Measurements from ENCODE around the gene TVP23A. TPM values are rescaled to one million over a fixed set of nuclear protein-coding genes. Genes with fewer than 3 reads are reported as not detected.
"Not testable (repeated sequence)": the region's sequence is repeated elsewhere in the genome, so short reads cannot be mapped to it uniquely, and the experiment has no call there.

TVP23A gene
- total RNA-seq, 1 donor from 2014 or later: 2.6 TPM

GRCh38 chr16:10743610-10744369 is 74.8 kb downstream of the TVP23A start, which contains the start of gene NUBP1:
TSS of gene NUBP1 (plus strand) at chr16:10743842. CDS start at chr16:10743864, 22 bp downstream.
- peak within 1 kb of the TSS; percentile 80 to 94 (median 87) for H3K4me3 ChIP-seq (ENCODE audit: low read length in 3 of 3)
- peaks cover 11 to 19% (median 17%) of the 10 kb centered on the region in 3 donors for H3K4me1 ChIP-seq (ENCODE audit: control insufficient read depth in 3 of 3, insufficient read depth in 3 of 3, low read length in 3 of 3)
- no peaks in the 10 kb centered on the region for H3K9me3 ChIP-seq (ENCODE audit: control insufficient read depth in 3 of 3, low read length in 3 of 3)
- H3K36me3 ChIP-seq (ENCODE audit: control insufficient read depth in 3 of 3, insufficient read depth in 3 of 3, low read length in 3 of 3): peaks cover 6 to 18% (median 17%) of the 10 kb centered on the region in 3 donors
- peak within 1 kb of the TSS; percentile 94 to 98 (median 97) for H3K9ac ChIP-seq (ENCODE audit: low read depth in 1 of 3, low read length in 3 of 3)
- no peaks in the 10 kb centered on the region for H3K27me3 ChIP-seq (ENCODE audit: control insufficient read depth in 3 of 3, insufficient read depth in 3 of 3, low read length in 3 of 3)
- H3K27ac ChIP-seq (ENCODE audit: low read depth, low read length): peak within 1 kb of the TSS; percentile 99

- peak overlapping the region; percentile 99 for H3K27ac ChIP-seq (ENCODE audit: low read depth, low read length)
- peak overlapping the region; percentile 94 to 98 (median 97) for H3K9ac ChIP-seq (ENCODE audit: low read depth in 1 of 3, low read length in 3 of 3)
- no peaks in the 10 kb centered on the region for H3K27me3 ChIP-seq (ENCODE audit: control insufficient read depth in 3 of 3, insufficient read depth in 3 of 3, low read length in 3 of 3)
- no peaks in the 10 kb centered on the region for H3K9me3 ChIP-seq (ENCODE audit: control insufficient read depth in 3 of 3, low read length in 3 of 3)
- peaks cover under 1 to 13% (median 12%) of the 10 kb centered on the region in 3 donors for H3K36me3 ChIP-seq (ENCODE audit: control insufficient read depth in 3 of 3, insufficient read depth in 3 of 3, low read length in 3 of 3)
- H3K4me3 ChIP-seq (ENCODE audit: low read length in 3 of 3): peak overlapping the region; percentile 80 to 94 (median 87)
- peaks cover 17 to 25% (median 23%) of the 10 kb centered on the region in 3 donors for H3K4me1 ChIP-seq (ENCODE audit: control insufficient read depth in 3 of 3, insufficient read depth in 3 of 3, low read length in 3 of 3)
Measured at GRCh38 chr16:10743227-10743609, 75.4 kb downstream of the TVP23A start.

GRCh38 chr16:10741844-10742243 is 76.8 kb downstream of the TVP23A start:
- Histone ChIP-seq H3K27me3 (ENCODE audit: control insufficient read depth in 3 of 3, insufficient read depth in 3 of 3, low read length in 3 of 3) (no peaks in the 10 kb centered on the region), H3K9me3 (ENCODE audit: control insufficient read depth in 3 of 3, low read length in 3 of 3) (no peaks in the 10 kb centered on the region), H3K36me3 (ENCODE audit: control insufficient read depth in 3 of 3, insufficient read depth in 3 of 3, low read length in 3 of 3) (peaks cover 0 to 4% (median 0%) of the 10 kb centered on the region in 3 donors), H3K27ac (ENCODE audit: low read depth, low read length) (no peak overlapping the region), H3K9ac (ENCODE audit: low read depth in 1 of 3, low read length in 3 of 3) (no peak overlapping the region), H3K4me1 (ENCODE audit: control insufficient read depth in 3 of 3, insufficient read depth in 3 of 3, low read length in 3 of 3) (peaks cover 23 to 36% (median 32%) of the 10 kb centered on the region in 3 donors), H3K4me3 (ENCODE audit: low read length in 3 of 3) (no peak overlapping the region)

DNA sequence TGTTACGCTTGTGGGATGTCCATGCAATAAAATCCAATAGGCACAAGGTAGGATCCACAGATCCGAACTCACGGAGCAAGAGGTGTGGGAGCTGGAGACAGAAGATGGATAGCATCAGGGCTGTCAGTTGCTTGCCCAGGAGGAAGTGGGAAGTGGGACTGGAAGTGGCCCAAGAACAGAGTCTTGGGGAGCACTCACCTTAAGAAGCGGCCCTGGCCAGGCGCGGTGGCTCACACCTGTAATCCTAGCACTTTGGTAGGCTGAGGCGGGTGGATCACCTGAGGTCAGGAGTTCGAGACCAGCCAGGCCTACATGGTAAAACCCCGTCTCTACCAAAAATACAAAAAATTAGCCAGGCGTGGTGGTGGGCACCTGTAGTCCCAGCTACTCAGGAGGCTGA is 77.3 kb downstream of the TVP23A start:
- H3K27ac ChIP-seq (ENCODE audit: low read depth, low read length); H3K9me3 ChIP-seq (ENCODE audit: control insufficient read depth in 3 of 3, low read length in 3 of 3); H3K4me3 ChIP-seq (ENCODE audit: low read length in 3 of 3); H3K36me3 ChIP-seq (ENCODE audit: control insufficient read depth in 3 of 3, insufficient read depth in 3 of 3, low read length in 3 of 3); H3K27me3 ChIP-seq (ENCODE audit: control insufficient read depth in 3 of 3, insufficient read depth in 3 of 3, low read length in 3 of 3); H3K9ac ChIP-seq (ENCODE audit: low read depth in 1 of 3, low read length in 3 of 3): not testable (repeated sequence)
- peaks cover 23 to 37% (median 32%) of the 10 kb centered on the region in 3 donors for H3K4me1 ChIP-seq (ENCODE audit: control insufficient read depth in 3 of 3, insufficient read depth in 3 of 3, low read length in 3 of 3)

DNA sequence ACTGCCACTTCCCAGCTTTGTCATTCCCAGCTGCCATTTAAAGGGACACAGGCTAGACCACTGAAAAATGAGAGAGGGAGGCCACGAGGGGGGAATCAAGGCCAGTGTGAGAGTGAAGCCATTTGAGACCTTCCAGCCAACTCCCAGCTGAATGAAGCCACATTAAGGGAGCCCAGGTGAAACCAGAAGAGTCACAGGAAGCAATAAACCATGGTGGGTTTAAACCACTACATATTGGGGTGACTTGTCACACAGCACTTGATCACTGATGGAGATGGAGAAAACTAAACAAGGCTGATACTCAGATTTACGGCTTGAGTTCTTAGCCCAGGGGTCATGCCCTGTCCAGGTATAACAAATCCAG is 77.8 kb downstream of the TVP23A start:
- peaks cover 23 to 37% (median 31%) of the 10 kb centered on the region in 3 donors for H3K4me1 ChIP-seq (ENCODE audit: control insufficient read depth in 3 of 3, insufficient read depth in 3 of 3, low read length in 3 of 3)
- H3K27me3 ChIP-seq (ENCODE audit: control insufficient read depth in 3 of 3, insufficient read depth in 3 of 3, low read length in 3 of 3): no peaks in the 10 kb centered on the region
- H3K36me3 ChIP-seq (ENCODE audit: control insufficient read depth in 3 of 3, insufficient read depth in 3 of 3, low read length in 3 of 3): no peaks in the 10 kb centered on the region
- no peak overlapping the region for H3K4me3 ChIP-seq (ENCODE audit: low read length in 3 of 3)
- H3K27ac ChIP-seq (ENCODE audit: low read depth, low read length): no peak overlapping the region
- H3K9me3 ChIP-seq (ENCODE audit: control insufficient read depth in 3 of 3, low read length in 3 of 3): no peaks in the 10 kb centered on the region
- H3K9ac ChIP-seq (ENCODE audit: low read depth in 1 of 3, low read length in 3 of 3): no peak overlapping the region

DNA sequence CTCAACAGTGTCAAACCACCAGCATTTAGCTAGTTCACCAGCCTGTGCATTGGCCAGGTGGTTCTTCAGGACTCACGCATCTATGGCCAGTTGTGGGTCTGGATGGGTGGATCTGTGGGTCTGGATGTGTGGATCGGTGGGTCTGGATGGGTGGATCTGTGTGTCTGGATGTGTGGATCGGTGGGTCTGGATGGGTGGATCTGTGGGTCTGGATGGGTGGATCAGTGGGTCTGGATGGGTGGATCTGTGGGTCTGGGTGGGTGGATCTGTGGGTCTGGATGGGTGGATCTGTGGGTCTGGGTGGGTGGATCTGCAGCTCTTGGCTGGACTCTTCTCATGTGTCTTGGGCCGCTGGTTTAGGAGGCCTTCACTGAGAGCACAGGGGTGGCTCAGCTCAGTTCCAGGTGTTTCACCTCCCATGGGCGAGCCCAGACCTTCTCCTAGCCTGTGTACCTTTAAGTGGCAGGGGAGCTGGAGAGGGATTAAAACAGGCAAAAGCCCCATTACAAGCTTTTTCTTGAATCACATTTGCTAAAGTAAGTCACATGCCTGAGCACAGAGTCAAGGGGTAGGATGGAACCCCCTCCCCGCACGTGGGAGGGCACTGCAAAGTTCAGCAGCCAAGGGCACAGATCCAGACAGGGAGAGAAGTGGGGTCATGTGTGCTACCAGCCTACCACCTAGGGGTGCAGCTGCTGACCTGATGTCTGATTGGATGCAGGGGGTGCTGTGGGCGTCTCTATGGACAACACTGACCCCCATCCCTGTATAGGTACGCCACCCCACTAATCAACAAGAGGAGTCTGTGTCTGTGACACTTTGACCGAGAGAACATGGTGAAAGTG is 78.4 kb downstream of the TVP23A start:
- H3K27ac ChIP-seq (ENCODE audit: low read depth, low read length): no peak overlapping the region
- no peak overlapping the region for H3K4me3 ChIP-seq (ENCODE audit: low read length in 3 of 3)
- H3K9ac ChIP-seq (ENCODE audit: low read depth in 1 of 3, low read length in 3 of 3): no peak overlapping the region
- no peaks in the 10 kb centered on the region for H3K36me3 ChIP-seq (ENCODE audit: control insufficient read depth in 3 of 3, insufficient read depth in 3 of 3, low read length in 3 of 3)
- H3K27me3 ChIP-seq (ENCODE audit: control insufficient read depth in 3 of 3, insufficient read depth in 3 of 3, low read length in 3 of 3): no peaks in the 10 kb centered on the region
- no peaks in the 10 kb centered on the region for H3K9me3 ChIP-seq (ENCODE audit: control insufficient read depth in 3 of 3, low read length in 3 of 3)
- peaks cover 18 to 32% (median 26%) of the 10 kb centered on the region in 3 donors for H3K4me1 ChIP-seq (ENCODE audit: control insufficient read depth in 3 of 3, insufficient read depth in 3 of 3, low read length in 3 of 3)

GRCh38 chr16:10738231-10739077 is 80.1 kb downstream of the TVP23A start:
- Histone ChIP-seq H3K4me3 (ENCODE audit: low read length in 3 of 3) (no peak overlapping the region), H3K9ac (ENCODE audit: low read depth in 1 of 3, low read length in 3 of 3) (peak overlapping the region in 1 of 3 donors; percentile 28), H3K36me3 (ENCODE audit: control insufficient read depth in 3 of 3, insufficient read depth in 3 of 3, low read length in 3 of 3) (no peaks in the 10 kb centered on the region), H3K9me3 (ENCODE audit: control insufficient read depth in 3 of 3, low read length in 3 of 3) (no peaks in the 10 kb centered on the region), H3K27ac (ENCODE audit: low read depth, low read length) (peak overlapping the region; percentile 84), H3K4me1 (ENCODE audit: control insufficient read depth in 3 of 3, insufficient read depth in 3 of 3, low read length in 3 of 3) (peaks cover 13 to 22% (median 16%) of the 10 kb centered on the region in 3 donors), H3K27me3 (ENCODE audit: control insufficient read depth in 3 of 3, insufficient read depth in 3 of 3, low read length in 3 of 3) (no peaks in the 10 kb centered on the region)

DNA sequence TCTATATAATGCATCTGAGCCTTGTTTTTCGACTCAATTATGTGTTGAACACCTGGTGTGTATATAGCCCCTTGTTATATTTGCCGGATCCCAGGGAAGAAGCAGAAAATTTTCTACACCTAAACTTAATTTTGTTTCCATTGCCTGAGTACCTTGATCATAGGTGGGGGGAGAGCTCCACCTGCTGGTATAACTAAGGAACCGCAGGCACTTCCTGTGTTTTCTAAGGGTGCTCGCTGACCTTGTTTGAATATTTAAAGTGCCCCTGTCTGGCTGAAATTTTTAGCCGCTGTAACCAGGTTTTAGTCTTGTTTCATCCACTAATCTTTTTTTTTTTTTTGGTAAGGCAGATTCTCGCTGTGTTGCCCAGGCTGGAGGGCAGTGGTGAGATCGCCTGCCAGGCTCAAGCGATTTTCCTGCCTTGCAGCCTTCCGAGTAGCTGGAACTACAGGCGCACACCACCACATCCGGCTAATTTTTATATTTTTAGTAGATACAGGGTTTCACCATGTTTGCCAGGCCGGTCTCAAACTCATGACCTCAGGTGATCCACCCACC is 81.4 kb downstream of the TVP23A start:
- Histone ChIP-seq H3K27ac (ENCODE audit: low read depth, low read length) (peak overlapping the region; percentile 84), H3K4me3 (ENCODE audit: low read length in 3 of 3) (peak overlapping the region in 1 of 3 donors; percentile 29), H3K36me3 (ENCODE audit: control insufficient read depth in 3 of 3, insufficient read depth in 3 of 3, low read length in 3 of 3) (no peaks in the 10 kb centered on the region), H3K9me3 (ENCODE audit: control insufficient read depth in 3 of 3, low read length in 3 of 3) (no peaks in the 10 kb centered on the region), H3K4me1 (ENCODE audit: control insufficient read depth in 3 of 3, insufficient read depth in 3 of 3, low read length in 3 of 3) (peaks cover 13 to 19% (median 16%) of the 10 kb centered on the region in 3 donors), H3K9ac (ENCODE audit: low read depth in 1 of 3, low read length in 3 of 3) (peak overlapping the region; percentile 45 to 57 (median 54)), H3K27me3 (ENCODE audit: control insufficient read depth in 3 of 3, insufficient read depth in 3 of 3, low read length in 3 of 3) (no peaks in the 10 kb centered on the region)

DNA sequence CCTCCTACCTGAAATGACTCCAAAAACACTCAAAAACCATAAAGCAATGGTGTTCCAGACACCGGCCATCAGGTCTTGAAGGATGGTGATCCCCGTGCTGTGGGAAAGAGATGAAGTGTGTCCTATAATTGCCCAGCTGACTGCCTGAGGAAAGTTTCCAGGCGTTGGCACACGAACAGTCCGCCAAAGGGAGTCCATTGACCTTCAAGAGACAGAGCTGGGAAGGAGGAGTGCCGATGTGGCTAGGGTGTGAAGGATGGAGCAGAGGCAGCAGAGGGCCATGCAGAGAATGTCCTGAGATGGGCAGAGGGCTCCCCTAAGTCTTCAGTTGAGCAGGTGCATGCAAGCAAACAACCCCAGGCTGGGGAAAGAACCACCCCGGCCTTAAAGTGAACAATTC is 86.8 kb downstream of the TVP23A start:
- Histone ChIP-seq H3K4me3 (ENCODE audit: low read length in 3 of 3) (no peak overlapping the region), H3K36me3 (ENCODE audit: control insufficient read depth in 3 of 3, insufficient read depth in 3 of 3, low read length in 3 of 3) (no peaks in the 10 kb centered on the region), H3K27ac (ENCODE audit: low read depth, low read length) (no peak overlapping the region), H3K9me3 (ENCODE audit: control insufficient read depth in 3 of 3, low read length in 3 of 3) (no peaks in the 10 kb centered on the region), H3K4me1 (ENCODE audit: control insufficient read depth in 3 of 3, insufficient read depth in 3 of 3, low read length in 3 of 3) (peaks cover 18 to 24% (median 21%) of the 10 kb centered on the region in 3 donors), H3K27me3 (ENCODE audit: control insufficient read depth in 3 of 3, insufficient read depth in 3 of 3, low read length in 3 of 3) (no peaks in the 10 kb centered on the region), H3K9ac (ENCODE audit: low read depth in 1 of 3, low read length in 3 of 3) (no peak overlapping the region)

Data from skeletal muscle tissue (tissue), 4 donors.